CD4-positive, alpha-beta T cell treated with Interleukin-21 for 1 hour (primary cell): ENCODE measurements around the gene DMD.

Source experiments
- DNase-seq: peaks from one replicate; pipeline ENCODE4 v3.0.0-alpha.2; 2020

Gene DMD

GRCh38 chrX:33014949-33015348, 196.4 kb downstream of the DMD start:
- no peak for DNase-seq

GRCh38 chrX:33014086-33014485, 197.3 kb downstream of the DMD start:
- no peak for DNase-seq

GRCh38 chrX:33001107-33001506, 210.2 kb downstream of the DMD start:
- no peak for DNase-seq

GRCh38 chrX:32998776-32999175, 212.6 kb downstream of the DMD start:
- DNase-seq, result no peak

GRCh38 chrX:32995427-32995826, 215.9 kb downstream of the DMD start:
- no peak for DNase-seq

- no peak for DNase-seq
Measured at GRCh38 chrX:32987142-32987541, 224.2 kb downstream of the DMD start.

- DNase-seq, result no peak
Measured at GRCh38 chrX:32985544-32985943, 225.8 kb downstream of the DMD start.

GRCh38 chrX:32966821-32967355, 244.5 kb downstream of the DMD start:
- no peak for DNase-seq

- DNase-seq, result no peak
Measured at GRCh38 chrX:32954125-32954524, 257.2 kb downstream of the DMD start.

GRCh38 chrX:32948130-32948529, 263.2 kb downstream of the DMD start:
- DNase-seq, result no peak

GRCh38 chrX:32937043-32937442, 274.3 kb downstream of the DMD start:
- DNase-seq, result no peak

- no peak for DNase-seq
Measured at GRCh38 chrX:32933548-32933947, 277.8 kb downstream of the DMD start.

- no peak for DNase-seq
Measured at GRCh38 chrX:32929040-32929439, 282.3 kb downstream of the DMD start.

GRCh38 chrX:32896088-32896487, 315.3 kb downstream of the DMD start:
- no peak for DNase-seq

GRCh38 chrX:32894679-32895078, 316.7 kb downstream of the DMD start:
- DNase-seq, result no peak

- no peak for DNase-seq
Measured at GRCh38 chrX:32893751-32894150, 317.6 kb downstream of the DMD start.

- DNase-seq, result no peak
Measured at GRCh38 chrX:32877592-32877991, 333.8 kb downstream of the DMD start.

GRCh38 chrX:32874839-32875238, 336.5 kb downstream of the DMD start:
- DNase-seq, result no peak

- no peak for DNase-seq
Measured at GRCh38 chrX:32873786-32874185, 337.6 kb downstream of the DMD start.

- DNase-seq, result no peak
Measured at GRCh38 chrX:32871636-32872035, 339.7 kb downstream of the DMD start.

GRCh38 chrX:32868524-32868895, 342.8 kb downstream of the DMD start:
- no peak for DNase-seq

- no peak for DNase-seq
Measured at GRCh38 chrX:32867781-32868523, 343.4 kb downstream of the DMD start.

GRCh38 chrX:32852203-32852602, 359.1 kb downstream of the DMD start:
- no peak for DNase-seq

- no peak for DNase-seq
Measured at GRCh38 chrX:32851556-32851955, 359.8 kb downstream of the DMD start.

- DNase-seq, result no peak
Measured at GRCh38 chrX:32847921-32848320, 363.4 kb downstream of the DMD start.
